ENCODE results near the gene GID8. TPM values are rescaled to one million over a fixed set of nuclear protein-coding genes. Genes with fewer than 3 reads are reported as not detected.

The GID8 gene
- total and polyA plus RNA-seq, 9 of the 15 experiments (the other 6 are each of a cell fraction or from before 2014, with no cell fraction given): 7.5 to 31.6 (median 22.2) TPM

DNA sequence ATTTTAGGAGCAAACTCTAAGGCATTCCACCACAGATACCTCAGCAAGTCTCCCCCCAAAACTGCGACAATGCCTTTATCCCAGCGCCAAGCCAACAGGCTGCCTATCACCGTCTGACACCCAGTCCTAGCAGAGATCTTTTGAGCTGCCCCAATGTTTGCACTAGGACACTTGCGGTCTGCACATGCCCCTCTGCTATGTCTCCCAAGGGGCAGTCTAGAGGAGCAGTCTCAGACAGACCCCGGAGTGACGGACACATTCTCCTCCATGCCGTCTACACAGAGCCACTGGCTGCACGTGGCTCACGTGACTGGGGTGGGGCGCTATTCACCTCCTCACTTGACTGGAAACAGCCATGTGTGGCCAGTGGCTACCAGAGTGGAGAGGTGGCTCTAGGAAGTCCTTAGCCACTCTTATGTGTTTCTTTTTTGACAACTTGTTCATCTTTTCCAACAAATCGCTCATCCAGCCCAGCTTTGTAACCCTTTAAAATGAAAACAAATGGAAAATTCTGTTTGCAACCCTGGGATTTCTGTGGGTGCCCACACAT, 27.7 kb upstream of the GID8 start:
- H2AFZ ChIP-seq (ENCODE audit: low read depth, low read length): no peak overlapping the region
- no peak overlapping the region for H3K4me2 ChIP-seq (ENCODE audit: insufficient read depth, low read length)
- intact Hi-C loops (cut with micrococcal nuclease): no loop called here
- no peak overlapping the region for H3K9ac ChIP-seq (ENCODE audit: insufficient read depth in 1 of 2, low read depth in 2 of 2, low read length in 2 of 2)
- peaks cover 5% of the 10 kb centered on the region in 2 experiments; a peak in 3 of 5 replicates for H3K4me1 ChIP-seq (replicated peaks in 1 of 2; ENCODE audit: control insufficient read depth in 2 of 2, insufficient read depth in 2 of 2, low read length in 2 of 2)
- H3K4me3 ChIP-seq: no peak overlapping the region
- peaks cover 27% of the 10 kb centered on the region for H4K20me1 ChIP-seq (replicated peaks; ENCODE audit: control insufficient read depth, insufficient read depth, low read length)
- no peaks in the 10 kb centered on the region for H3K9me3 ChIP-seq (replicated peaks; ENCODE audit: control insufficient read depth, insufficient read depth, low read depth, low read length)
- ATAC-seq: no peak
- no peak for DNase-seq (ENCODE audit: extremely low read depth in 1 of 4, low spot score in 3 of 4)
- 94% methylated on average over 11 of the region's 11 CpGs for WGBS (ENCODE audit: insufficient coverage, low coverage, missing lambda C conversion rate)
- no peaks in the 10 kb centered on the region for H3K27me3 ChIP-seq (ENCODE audit: control insufficient read depth in 2 of 2, insufficient read depth in 2 of 2, low read length in 2 of 2)
- POLR2A ChIA-PET: interaction anchor here (0.6 to 6.5 kb wide), 3 partner anchors 12 to 84 kb away, joined by 4 to 45 read pairs (median 4); partner anchors contain the start of gene DIDO1
- CTCF ChIA-PET (ENCODE audit: low intra/inter-chr PET ratio): no interaction called here
- BruUV-seq (replicated peaks): no TSS peak
- H3K79me2 ChIP-seq (ENCODE audit: control insufficient read depth, insufficient read depth, low read length): peaks cover 68% of the 10 kb centered on the region
- TF ChIP-seq, protein P1, sequence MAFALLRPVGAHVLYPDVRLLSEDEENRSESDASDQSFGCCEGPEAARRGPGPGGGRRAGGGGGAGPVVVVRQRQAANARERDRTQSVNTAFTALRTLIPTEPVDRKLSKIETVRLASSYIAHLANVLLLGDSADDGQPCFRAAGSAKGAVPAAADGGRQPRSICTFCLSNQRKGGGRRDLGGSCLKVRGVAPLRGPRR (CRISPR knock-in tag; IDR thresholded peaks at IDR 0.05): no peak
- TF ChIP-seq TBP (optimal IDR thresholded peaks at IDR 0.05; ENCODE audit: low read depth, low read length): no peak
- TF ChIP-seq PRMT5 (CRISPR knock-in tag; IDR thresholded peaks at IDR 0.05): no peak
- no peak for TF ChIP-seq ARID2 (IDR thresholded peaks at IDR 0.05)
- no peak for TF ChIP-seq EP300 (IDR thresholded peaks at IDR 0.05; ENCODE audit: low read length)
- no peak for TF ChIP-seq KLF6 (CRISPR knock-in tag; IDR thresholded peaks at IDR 0.05; ENCODE audit: borderline replicate concordance)
- TF ChIP-seq CHCHD3 (CRISPR knock-in tag; IDR thresholded peaks at IDR 0.05): no peak
- TF ChIP-seq, protein P2, sequence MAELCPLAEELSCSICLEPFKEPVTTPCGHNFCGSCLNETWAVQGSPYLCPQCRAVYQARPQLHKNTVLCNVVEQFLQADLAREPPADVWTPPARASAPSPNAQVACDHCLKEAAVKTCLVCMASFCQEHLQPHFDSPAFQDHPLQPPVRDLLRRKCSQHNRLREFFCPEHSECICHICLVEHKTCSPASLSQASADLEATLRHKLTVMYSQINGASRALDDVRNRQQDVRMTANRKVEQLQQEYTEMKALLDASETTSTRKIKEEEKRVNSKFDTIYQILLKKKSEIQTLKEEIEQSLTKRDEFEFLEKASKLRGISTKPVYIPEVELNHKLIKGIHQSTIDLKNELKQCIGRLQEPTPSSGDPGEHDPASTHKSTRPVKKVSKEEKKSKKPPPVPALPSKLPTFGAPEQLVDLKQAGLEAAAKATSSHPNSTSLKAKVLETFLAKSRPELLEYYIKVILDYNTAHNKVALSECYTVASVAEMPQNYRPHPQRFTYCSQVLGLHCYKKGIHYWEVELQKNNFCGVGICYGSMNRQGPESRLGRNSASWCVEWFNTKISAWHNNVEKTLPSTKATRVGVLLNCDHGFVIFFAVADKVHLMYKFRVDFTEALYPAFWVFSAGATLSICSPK (IDR thresholded peaks at IDR 0.05; ENCODE audit: borderline replicate concordance): no peak
- TF ChIP-seq TAF15 (IDR thresholded peaks at IDR 0.05; ENCODE audit: low read depth, low read length): no peak
- TF ChIP-seq MBD1 (CRISPR knock-in tag; IDR thresholded peaks at IDR 0.05): no peak
- no peak for FAIRE-seq
- peaks cover 92% of the 10 kb centered on the region for H3K36me3 ChIP-seq (ENCODE audit: control insufficient read depth, insufficient read depth, low read length)
- in situ Hi-C loops (cut with MboI): no loop called here
- H3K9me1 ChIP-seq (ENCODE audit: control insufficient read depth, insufficient read depth, low read length): peaks cover 5% of the 10 kb centered on the region
- H3K27ac ChIP-seq (ENCODE audit: extremely low read depth, low read depth, low read length): no peak overlapping the region
